Measurements from ENCODE around the gene TMEM72. TPM values are rescaled to one million over a fixed set of nuclear protein-coding genes. Genes with fewer than 3 reads are reported as not detected.

The TMEM72 gene
- total RNA-seq, 4 donors from 2014 or later = not detected

DNA sequence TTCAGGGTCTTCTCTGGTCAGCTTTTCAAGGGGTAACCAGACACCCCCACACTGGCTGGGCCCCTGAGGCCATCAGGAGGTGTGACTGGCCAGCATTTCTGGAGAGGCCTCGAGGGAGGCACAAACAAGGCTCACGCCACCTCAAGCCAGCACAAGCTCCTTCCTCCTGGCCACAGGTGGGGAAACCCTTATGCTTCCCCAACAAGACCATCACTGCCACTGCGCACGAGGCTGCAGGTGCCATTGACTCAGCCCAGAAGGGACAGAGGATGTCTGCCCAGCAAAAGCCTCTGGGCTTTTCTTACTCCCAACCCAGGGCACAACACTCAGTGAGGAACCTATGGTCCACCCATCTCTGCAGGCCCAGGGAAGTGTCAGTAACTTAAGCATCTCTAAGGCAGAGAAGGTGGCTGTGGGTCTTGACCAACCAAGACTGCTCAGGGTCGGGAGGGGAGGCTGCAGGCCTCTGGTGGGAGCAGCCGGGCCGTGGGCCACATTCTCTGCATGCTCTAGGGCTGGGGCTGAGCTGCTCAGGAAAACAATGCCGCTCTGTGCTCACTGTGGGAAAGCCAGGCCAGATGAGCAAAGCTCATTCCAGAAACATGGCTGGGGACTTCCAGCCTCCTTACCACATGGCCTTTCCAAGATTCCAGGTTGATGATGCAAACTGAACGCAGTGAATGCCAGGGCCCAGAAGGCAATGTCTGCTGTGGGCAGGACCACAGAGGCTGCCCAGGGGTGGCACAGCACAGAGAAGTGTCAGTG is 24.2 kb downstream of the TMEM72 start:
- Histone ChIP-seq H3K36me3 (no peaks in the 10 kb centered on the region), H3K9me3 (no peaks in the 10 kb centered on the region), H3K4me1 (peaks cover 6 to 25% of the 10 kb centered on the region in 2 donors), H3K4me3 (replicated peaks in 1 of 3) (no peak overlapping the region), H3K27ac (no peak overlapping the region), H3K27me3 (no peaks in the 10 kb centered on the region)
- intact Hi-C loops (cut with DNase I) = loop anchor here (2.0 kb wide), 1 partner anchor 39 kb away; no protein-coding TSS in a partner anchor
- WGBS, 2 donors = 68 to 76% methylated on average over 5 to 8 of the region's 9 CpGs
- no peak for DNase-seq
- TF ChIP-seq, protein P1, sequence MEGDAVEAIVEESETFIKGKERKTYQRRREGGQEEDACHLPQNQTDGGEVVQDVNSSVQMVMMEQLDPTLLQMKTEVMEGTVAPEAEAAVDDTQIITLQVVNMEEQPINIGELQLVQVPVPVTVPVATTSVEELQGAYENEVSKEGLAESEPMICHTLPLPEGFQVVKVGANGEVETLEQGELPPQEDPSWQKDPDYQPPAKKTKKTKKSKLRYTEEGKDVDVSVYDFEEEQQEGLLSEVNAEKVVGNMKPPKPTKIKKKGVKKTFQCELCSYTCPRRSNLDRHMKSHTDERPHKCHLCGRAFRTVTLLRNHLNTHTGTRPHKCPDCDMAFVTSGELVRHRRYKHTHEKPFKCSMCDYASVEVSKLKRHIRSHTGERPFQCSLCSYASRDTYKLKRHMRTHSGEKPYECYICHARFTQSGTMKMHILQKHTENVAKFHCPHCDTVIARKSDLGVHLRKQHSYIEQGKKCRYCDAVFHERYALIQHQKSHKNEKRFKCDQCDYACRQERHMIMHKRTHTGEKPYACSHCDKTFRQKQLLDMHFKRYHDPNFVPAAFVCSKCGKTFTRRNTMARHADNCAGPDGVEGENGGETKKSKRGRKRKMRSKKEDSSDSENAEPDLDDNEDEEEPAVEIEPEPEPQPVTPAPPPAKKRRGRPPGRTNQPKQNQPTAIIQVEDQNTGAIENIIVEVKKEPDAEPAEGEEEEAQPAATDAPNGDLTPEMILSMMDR (IDR thresholded peaks at IDR 0.05) = no peak
- TF ChIP-seq POLR2A (IDR thresholded peaks at IDR 0.05) = no peak

DNA sequence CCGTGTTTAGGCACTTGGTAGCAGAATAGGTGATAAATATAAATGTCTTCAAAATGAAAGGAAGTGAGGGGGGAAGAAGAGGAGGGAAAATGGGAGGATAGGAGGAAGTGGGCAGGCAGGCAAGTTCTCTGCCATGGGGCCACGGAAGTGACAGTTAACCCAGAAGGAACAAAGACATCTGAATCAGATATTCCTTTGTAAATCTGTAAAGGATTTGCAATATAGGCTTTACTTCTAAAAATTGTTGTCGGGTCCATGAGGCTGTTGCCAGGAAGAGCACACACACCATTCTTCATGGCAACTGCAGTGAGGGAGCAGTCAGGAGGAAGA is 24.8 kb downstream of the TMEM72 start:
- no peak overlapping the region for H3K4me3 ChIP-seq (replicated peaks in 1 of 3)
- TF ChIP-seq, protein P1 (IDR thresholded peaks at IDR 0.05) = no peak
- no peak for TF ChIP-seq POLR2A (IDR thresholded peaks at IDR 0.05)
- peaks cover 6 to 25% of the 10 kb centered on the region in 2 donors for H3K4me1 ChIP-seq
- H3K9me3 ChIP-seq = no peaks in the 10 kb centered on the region
- no peak for DNase-seq
- no peak overlapping the region for H3K27ac ChIP-seq
- no peaks in the 10 kb centered on the region for H3K27me3 ChIP-seq
- 57 to 64% methylated on average over 3 of the region's 3 CpGs for WGBS, 2 donors
- H3K36me3 ChIP-seq = no peaks in the 10 kb centered on the region
- intact Hi-C loops (cut with DNase I) = loop anchor here (2.0 kb wide), 1 partner anchor 39 kb away; no protein-coding TSS in a partner anchor

DNA sequence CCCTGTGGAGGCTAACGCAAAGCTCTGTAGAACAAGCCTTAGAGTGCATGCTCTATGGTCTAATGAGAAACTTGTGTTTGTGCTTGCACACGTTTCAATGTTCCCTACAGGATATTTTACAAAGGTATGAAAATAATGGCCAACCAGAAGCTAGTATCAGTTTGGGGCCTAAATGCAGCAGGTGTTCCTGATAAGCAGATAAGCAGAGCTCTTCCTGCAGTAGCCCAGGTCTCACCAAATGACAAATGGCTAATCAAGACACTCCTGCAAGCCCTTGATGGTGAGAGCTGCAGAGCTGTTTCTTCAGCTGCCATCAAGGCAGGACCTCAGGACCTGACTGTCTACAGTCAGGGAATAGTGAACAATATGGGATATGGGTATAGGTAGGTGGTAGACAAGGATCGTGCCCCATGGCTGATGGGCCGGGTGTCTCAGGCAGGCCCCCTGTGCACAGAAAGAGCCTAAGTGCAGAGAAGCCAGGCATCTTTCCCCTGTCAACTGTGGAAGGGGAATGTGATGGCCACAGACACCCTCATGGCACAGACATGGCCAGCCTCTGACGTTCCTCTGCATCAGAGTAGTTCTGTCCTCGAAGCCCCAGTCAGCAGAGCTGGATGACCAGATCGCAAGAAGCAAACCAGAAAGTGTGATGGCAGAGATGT is 25.3 kb downstream of the TMEM72 start:
- TF ChIP-seq, protein P1 (IDR thresholded peaks at IDR 0.05) = no peak
- TF ChIP-seq POLR2A (IDR thresholded peaks at IDR 0.05) = no peak
- WGBS, 2 donors = 93 to 95% methylated on average over 7 of the region's 7 CpGs

DNA sequence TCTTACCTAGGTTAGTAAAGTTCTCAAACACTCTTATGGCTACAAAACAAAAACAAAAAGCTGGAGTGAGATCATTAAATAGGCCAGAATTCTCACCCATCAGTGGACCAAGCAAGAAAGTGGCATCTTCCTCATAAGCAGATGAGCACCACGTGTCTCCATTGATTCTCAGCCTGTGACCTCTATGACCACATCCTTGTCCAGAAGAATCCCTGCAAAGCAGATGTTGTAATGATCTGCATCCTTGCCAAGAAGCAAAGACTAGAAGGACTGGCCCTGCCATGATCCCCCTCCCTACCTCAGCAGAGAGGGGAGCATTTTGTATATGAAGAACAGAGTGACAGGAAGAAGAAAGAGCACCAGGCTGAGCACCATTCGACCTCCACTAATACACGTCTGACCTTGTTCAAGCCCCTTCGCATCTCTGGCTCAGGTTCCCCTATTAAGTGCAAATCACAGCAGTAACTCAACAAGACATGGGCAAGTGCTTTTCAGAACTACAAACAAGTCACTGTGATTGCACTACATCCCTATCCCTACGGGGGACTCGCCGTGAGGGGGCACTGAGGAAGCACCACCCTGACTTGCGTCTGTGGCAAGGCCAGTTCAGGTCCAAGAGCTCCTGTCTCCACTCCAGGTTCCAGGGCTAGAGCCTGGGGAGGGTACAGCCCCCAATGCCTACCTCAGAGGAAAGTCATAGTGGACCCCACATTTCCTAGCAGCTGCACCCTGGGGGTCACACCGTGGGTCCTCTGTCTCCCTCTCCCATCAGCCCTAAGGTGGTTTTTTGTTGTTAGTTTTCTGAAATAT is 26.3 kb downstream of the TMEM72 start:
- TF ChIP-seq POLR2A (IDR thresholded peaks at IDR 0.05) = no peak
- TF ChIP-seq, protein P1 (IDR thresholded peaks at IDR 0.05) = no peak
- DNase-seq = no peak
- WGBS, 2 donors = 84 to 86% methylated on average over 9 of the region's 9 CpGs
- Histone ChIP-seq H3K36me3 (no peaks in the 10 kb centered on the region), H3K4me1 (peaks cover 6 to 22% of the 10 kb centered on the region in 2 donors), H3K27me3 (no peaks in the 10 kb centered on the region), H3K27ac (no peak overlapping the region), H3K9me3 (no peaks in the 10 kb centered on the region), H3K4me3 (replicated peaks in 1 of 3) (no peak overlapping the region)
- intact Hi-C loops (cut with DNase I) = no loop called here

More for the DNA sequence above, 25.3 kb downstream of the TMEM72 start:
- no peaks in the 10 kb centered on the region for H3K27me3 ChIP-seq
- H3K9me3 ChIP-seq = no peaks in the 10 kb centered on the region
- no peak overlapping the region for H3K4me3 ChIP-seq (replicated peaks in 1 of 3)
- no peak overlapping the region for H3K27ac ChIP-seq
- no peaks in the 10 kb centered on the region for H3K36me3 ChIP-seq
- H3K4me1 ChIP-seq = peaks cover 6 to 25% of the 10 kb centered on the region in 2 donors
- no peak for DNase-seq
- intact Hi-C loops (cut with DNase I) = no loop called here

Data from thyroid gland (tissue), 4 donors.